GM21786 (cell line): ENCODE measurements around the gene PTBP3.
"Not testable (repeated sequence)": the region's sequence is repeated elsewhere in the genome, so short reads cannot be mapped to it uniquely, and the experiment has no call there.

Experiments used
- ATAC-seq: cut with Tn5 transposase; IDR thresholded peaks from one replicate; pipeline ENCODE4 v1.9.1; 2021; ENCODE audit not compliant: unreplicated experiment

The PTBP3 gene

GRCh38 chr9:112224401-112225289 is 108.8 kb downstream of the PTBP3 start:
- peak; percentile 75 for ATAC-seq

GRCh38 chr9:112218908-112219307 is 114.5 kb downstream of the PTBP3 start:
- ATAC-seq: peak; percentile 94

GRCh38 chr9:112212926-112213325 is 120.5 kb downstream of the PTBP3 start:
- no peak for ATAC-seq

- ATAC-seq: no peak
Observed at GRCh38 chr9:112207451-112207850, 126.0 kb downstream of the PTBP3 start.

GRCh38 chr9:112203536-112203935 is 129.9 kb downstream of the PTBP3 start:
- no peak for ATAC-seq

- ATAC-seq: no peak
Observed at GRCh38 chr9:112200711-112201110, 132.7 kb downstream of the PTBP3 start.

- no peak for ATAC-seq
Observed at GRCh38 chr9:112198646-112199045, 134.8 kb downstream of the PTBP3 start.

GRCh38 chr9:112194969-112195431 is 138.4 kb downstream of the PTBP3 start:
- ATAC-seq: no peak

- no peak for ATAC-seq
Observed at GRCh38 chr9:112193572-112194288, 139.7 kb downstream of the PTBP3 start.

- ATAC-seq: not testable (repeated sequence)
Observed at GRCh38 chr9:112190320-112190719, 143.1 kb downstream of the PTBP3 start.

- no peak for ATAC-seq
Observed at GRCh38 chr9:112188884-112189283, 144.5 kb downstream of the PTBP3 start.

GRCh38 chr9:112187404-112187803 is 146.0 kb downstream of the PTBP3 start:
- no peak for ATAC-seq

GRCh38 chr9:112186695-112187094 is 146.7 kb downstream of the PTBP3 start:
- no peak for ATAC-seq

- no peak for ATAC-seq
Observed at GRCh38 chr9:112184946-112185345, 148.5 kb downstream of the PTBP3 start.

GRCh38 chr9:112184221-112184620 is 149.2 kb downstream of the PTBP3 start:
- ATAC-seq: no peak

GRCh38 chr9:112180387-112180881 is 153.0 kb downstream of the PTBP3 start:
- no peak for ATAC-seq

- ATAC-seq: no peak
Observed at GRCh38 chr9:112179816-112180215, 153.6 kb downstream of the PTBP3 start.

- ATAC-seq: no peak
Observed at GRCh38 chr9:112176524-112176923, 156.9 kb downstream of the PTBP3 start.

GRCh38 chr9:112175796-112176315 is 157.6 kb downstream of the PTBP3 start:
- no peak for ATAC-seq

- ATAC-seq: peak; percentile 36
Observed at GRCh38 chr9:112174965-112175795, 158.2 kb downstream of the PTBP3 start, which contains the start of gene SUSD1. TSS of gene SUSD1 (minus strand) at chr9:112175297. CDS start at chr9:112175235, 62 bp downstream.
